Spleen (tissue), 13 donors: ENCODE data around the gene ZNF782. TPM values are rescaled to one million over a fixed set of nuclear protein-coding genes. Genes with fewer than 3 reads are reported as not detected.
A peak's percentile ranks its signal among the peaks of the same experiment; 100 is the strongest.
"Not testable (repeated sequence)": the region's sequence is repeated elsewhere in the genome, so short reads cannot be mapped to it uniquely, and the experiment has no call there.

Experiments
- DNase-seq: peaks from one replicate; pipeline ENCODE4 v3.0.0-alpha.2; 2020
- H3K27ac ChIP-seq, 8 donors: fragments of 200-600 bp; sonication (generic) in 7 of 8; 1 replicate in 4 of 8; 2 replicates in 4 of 8; pipeline versions ENCODE4 v1.5.0 to v1.8.0; 2016 to 2021; ENCODE audit warnings: inconsistent platforms in 4 of 8, mild to moderate bottlenecking in 4 of 8, moderate library complexity in 1 of 8
- H3K27me3 ChIP-seq, 7 donors: fragments of 200-600 bp; sonication (generic) in 6 of 7; replicated peaks in 1 of 7; 1 replicate in 4 of 7; 2 replicates in 3 of 7; pipeline versions ENCODE4 v1.5.0 to v1.8.0; 2016 to 2021; ENCODE audit warnings: inconsistent platforms in 3 of 7, mild to moderate bottlenecking in 1 of 7
- H3K36me3 ChIP-seq, 6 donors: fragments of 200-600 bp; sonication (generic) in 5 of 6; 1 replicate in 4 of 6; 2 replicates in 2 of 6; pipeline versions ENCODE4 v1.5.0 to v1.8.0; 2016 to 2021; ENCODE audit warnings: inconsistent platforms in 2 of 6
- H3K4me1 ChIP-seq, 6 donors: fragments of 200-600 bp; sonication (generic) in 5 of 6; 1 replicate in 3 of 6; 2 replicates in 3 of 6; pipeline versions ENCODE4 v1.5.0 to v1.8.0; 2016 to 2021; ENCODE audit warnings: inconsistent platforms in 3 of 6
- H3K4me3 ChIP-seq, 8 donors: fragments of 200-600 bp; sonication (generic) in 7 of 8; 1 replicate in 4 of 8; 2 replicates in 4 of 8; pipeline versions ENCODE4 v1.5.0 to v1.8.0; 2016 to 2021; ENCODE audit warnings: inconsistent platforms in 4 of 8, mild to moderate bottlenecking in 4 of 8, moderate library complexity in 2 of 8
- H3K9me3 ChIP-seq, 8 donors: fragments of 200-600 bp; sonication (generic) in 7 of 8; 1 replicate in 4 of 8; 2 replicates in 4 of 8; pipeline versions ENCODE4 v1.5.0 to v1.8.0; 2016 to 2021; ENCODE audit warnings: inconsistent platforms in 4 of 8
- CTCF ChIP-seq, 11 experiments: fragments of 200-600 bp in 7 of 11; fragments of 450-650 bp in 4 of 11; sonication (generic) in 4 of 11; IDR thresholded peaks in 8 of 11; conservative IDR thresholded peaks in 3 of 11; 1 replicate in 7 of 11; 2 replicates in 4 of 11; pipeline versions ENCODE4 v1.4.0 to v1.8.0; 2016 to 2021; ENCODE audit warnings: antibody characterized with exemption in 11 of 11, inconsistent platforms in 4 of 11, mild to moderate bottlenecking in 1 of 11
- POLR2A ChIP-seq, 3 donors: fragments of 450-650 bp; IDR thresholded peaks; one replicate each; pipeline ENCODE4 v1.5.1; 2017; ENCODE audit warnings: antibody characterized with exemption in 3 of 3, mild to moderate bottlenecking in 1 of 3
- POLR2AphosphoS5 ChIP-seq, 3 donors: sonication (generic); formaldehyde crosslinking; IDR thresholded peaks; one replicate each; pipeline ENCODE4 v1.5.1; 2017; ENCODE audit warnings: antibody characterized with exemption in 3 of 3
- WGBS, 5 donors: extraction: QIAGEN DNeasy Blood & Tissue Kit in 3 of 5; methylation state at CpG; one replicate each; pipeline versions ENCODE4 v1.1.5 to v1.1.7; 2013 to 2018; 5-methylcytosine and 5-hydroxymethylcytosine counted together
- intact Hi-C: fragments of 100-400 bp; cut with DNase I; formaldehyde crosslinking; loops from one replicate; pipeline ENCODE4 v1.15.0; 2023; ENCODE audit warnings: low total_unique reads
- long read RNA-seq, 2 donors: transcript quantifications; one replicate each; lab custom pipeline, GENCODE V29; 2026
- polyA plus RNA-seq, 3 donors: library from polyadenylated mRNA; stranded (reverse); fragments of 200-250 nt; gene quantifications; one replicate each; pipeline ENCODE4 v1.2.1, GENCODE V29; 2013
- total RNA-seq, 7 donors: library from RNA; depleted of rRNA in 3 of 7; stranded (reverse); fragments of >200 nt in 3 of 7; fragmentation: NEBNext Ultra II Directional in 4 of 7; extraction: Animal tissue kit (Norgen Biotek cat#: 25700) in 4 of 7; gene quantifications; one replicate each; pipeline versions ENCODE4 v1.1.0 to v1.2.1, GENCODE V29; 2016 to 2021
- donor health status: healthy with polysubstance abuse.
- donor health status: DM: no; HTN: no; CAD: no; lungs with moderate emphysema.
- donor health status: DM: no; HTN: no; CAD: no.
- donor health status: Bipolar disorder and iron deficiency.
- donor health status: healthy.
- donor health status: DM: no; HTN: no; CAD: no.
- donor health status: DM: yes; HTN: yes; CAD: no.

The ZNF782 gene
- total RNA-seq (10 to 100 TPM in 2 of 7 donors, 1 to 10 TPM in 5; 6.2 to 18.0 (median 8.2) TPM), polyA plus RNA-seq (1 to 10 TPM; 1.7 to 1.9 (median 1.7) TPM)
- long read RNA-seq, donor 1, partial matches to known transcripts = 0 of 3 reads
- long read RNA-seq, donor 1, other reads (novel, unspliced or antisense) = 0 of 3 reads
- long read RNA-seq, donor 2 = 0 reads

DNA sequence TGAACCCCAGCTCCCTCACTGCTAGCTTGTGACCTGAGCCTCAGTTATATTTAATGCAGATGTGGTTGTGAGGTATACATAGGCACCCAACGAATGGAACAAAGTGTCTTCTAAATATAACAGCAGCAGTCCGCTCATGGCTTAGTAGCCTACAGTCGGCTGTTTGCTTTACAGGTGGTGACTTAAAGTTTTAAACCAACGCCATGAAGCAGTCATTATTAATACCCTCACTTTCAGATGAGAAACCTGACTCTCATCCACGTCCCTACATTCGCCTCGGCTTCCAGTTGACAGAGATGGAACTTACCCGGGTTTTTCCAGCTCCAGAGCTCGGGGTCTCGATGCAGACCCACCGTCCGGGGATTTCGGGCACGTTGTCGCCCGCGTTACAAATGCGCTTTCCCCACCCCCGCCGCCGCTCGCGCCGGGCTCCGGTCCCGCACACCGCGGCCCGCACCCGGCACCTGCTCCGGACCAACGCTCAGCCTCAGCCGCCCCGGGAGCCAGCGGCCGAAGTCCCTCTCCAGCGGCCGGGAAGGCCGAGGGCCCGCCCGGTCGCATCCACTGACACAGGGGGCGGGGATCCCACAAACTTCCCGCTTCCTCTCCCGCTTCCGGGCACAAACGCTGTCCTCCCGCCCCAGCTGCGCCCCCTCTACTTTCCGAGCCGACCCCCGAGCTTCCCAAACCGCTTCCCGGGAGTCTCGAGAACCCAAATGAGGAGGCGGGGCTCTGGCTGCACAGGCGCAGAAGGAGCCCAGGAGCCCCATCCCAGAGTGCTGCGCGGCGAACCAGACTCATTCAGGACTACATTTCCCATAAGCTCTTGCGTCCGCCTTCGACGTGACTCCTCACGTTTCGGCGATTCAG, at the start of gene ZNF782:
ZNF782 (minus strand) TSS at position 734 of the 870 bp plus-strand sequence. CDS start 2,553 bp downstream, outside the sequence.
- peak; percentile 96 for DNase-seq
- 0 to 1% (median 0%) methylated on average over 39 to 67 of the region's 67 CpGs for WGBS, 5 donors
- H3K9me3 ChIP-seq = peaks cover 0 to 5% (median 0%) of the 10 kb centered on the region in 8 donors
- H3K27me3 ChIP-seq = peaks cover 0 to 5% (median 0%) of the 10 kb centered on the region in 7 donors
- H3K4me3 ChIP-seq = peak within 1 kb of the TSS; percentile 82 to 94 (median 93)
- intact Hi-C loops = loop anchor here (10.0 kb wide), 1 partner anchor 761 kb away; no protein-coding TSS in a partner anchor
- H3K4me1 ChIP-seq = peaks cover 12 to 45% (median 33%) of the 10 kb centered on the region in 6 donors
- TF ChIP-seq CTCF (IDR thresholded peaks at IDR 0.05 in 8 of 11, conservative IDR thresholded peaks at IDR 0.05 in 3 of 11) (peak in 1 of 11 experiments; percentile 16), POLR2A (IDR thresholded peaks at IDR 0.05) (no peak), POLR2AphosphoS5 (IDR thresholded peaks at IDR 0.05) (peak; percentile 79 to 83 (median 83))
- H3K36me3 ChIP-seq = no peaks in the 10 kb centered on the region
- H3K27ac ChIP-seq = peak within 1 kb of the TSS; percentile 58 to 89 (median 80)

- H3K4me3 ChIP-seq, H3K4me1 ChIP-seq, DNase-seq, intact Hi-C loops, H3K27me3 ChIP-seq, H3K9me3 ChIP-seq: not testable (repeated sequence)
- H3K27ac ChIP-seq = peak overlapping the region in 2 of 8 donors; percentile 36 to 62
- peaks cover 0 to 30% (median 18%) of the 10 kb centered on the region in 6 donors for H3K36me3 ChIP-seq
- WGBS, 5 donors = 38 to 83% (median 52%) methylated on average over 1 of the region's 2 CpGs; no CpG with 5 or more reads in 1 of the 5 donors
Observed at GRCh38 chr9:96900010-96900409, 45.7 kb upstream of the ZNF782 start.

DNA sequence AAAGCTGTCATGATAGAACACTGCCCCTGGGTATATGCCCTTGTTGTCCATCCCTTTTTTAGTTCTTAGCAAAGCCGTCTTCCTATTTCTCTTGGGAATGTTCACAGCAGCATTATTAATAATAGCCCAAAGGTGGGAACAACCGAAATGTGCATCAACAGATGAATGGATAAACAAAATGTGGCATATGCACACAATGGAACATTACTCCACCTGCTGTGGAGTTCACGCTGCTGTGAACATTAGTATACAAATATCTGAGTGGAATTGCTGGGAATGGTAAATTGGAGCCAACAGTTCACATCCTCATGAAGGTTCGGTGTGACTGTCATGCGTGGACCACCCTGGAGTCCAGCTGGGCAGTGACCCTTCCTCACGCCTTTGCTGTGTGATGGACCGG, 37.8 kb upstream of the ZNF782 start:
- Histone ChIP-seq H3K4me1 (no peaks in the 10 kb centered on the region), H3K9me3 (no peaks in the 10 kb centered on the region), H3K27me3 (no peaks in the 10 kb centered on the region), H3K4me3 (no peak overlapping the region), H3K36me3 (peaks cover 0 to 71% (median 27%) of the 10 kb centered on the region in 6 donors), H3K27ac (no peak overlapping the region)
- DNase-seq = no peak
- TF ChIP-seq POLR2A (IDR thresholded peaks at IDR 0.05) (no peak), POLR2AphosphoS5 (IDR thresholded peaks at IDR 0.05) (no peak), CTCF (IDR thresholded peaks at IDR 0.05 in 8 of 11, conservative IDR thresholded peaks at IDR 0.05 in 3 of 11) (no peak)
- 96 to 99% (median 98%) methylated on average over 7 of the region's 7 CpGs for WGBS, 5 donors
- intact Hi-C loops = no loop called here

- peaks cover 0 to 7% (median 0%) of the 10 kb centered on the region in 6 donors for H3K4me1 ChIP-seq
- H3K9me3 ChIP-seq = peaks cover 0 to 6% (median 0%) of the 10 kb centered on the region in 8 donors
- H3K27me3 ChIP-seq = no peaks in the 10 kb centered on the region
- intact Hi-C loops = no loop called here
- H3K4me3 ChIP-seq = no peak overlapping the region
- 85 to 96% (median 94%) methylated on average over 4 of the region's 4 CpGs for WGBS, 5 donors
- H3K36me3 ChIP-seq = peaks cover 0 to 39% (median 7%) of the 10 kb centered on the region in 6 donors
- no peak overlapping the region for H3K27ac ChIP-seq
- TF ChIP-seq CTCF (IDR thresholded peaks at IDR 0.05 in 8 of 11, conservative IDR thresholded peaks at IDR 0.05 in 3 of 11) (no peak), POLR2AphosphoS5 (IDR thresholded peaks at IDR 0.05) (no peak), POLR2A (IDR thresholded peaks at IDR 0.05) (no peak)
- no peak for DNase-seq
Observed at GRCh38 chr9:96888591-96888990, 34.3 kb upstream of the ZNF782 start.
